Smooth muscle cell (in vitro differentiated cells): ENCODE measurements around the gene OTUB1. TPM values are rescaled to one million over a fixed set of nuclear protein-coding genes. Genes with fewer than 3 reads are reported as not detected.

Source experiments
- DNase-seq: peaks from one replicate; lab custom pipeline; 2025; ENCODE audit not compliant: unreplicated experiment; lab: John Stamatoyannopoulos, UW
- H2AFZ ChIP-seq: fragments of 200-600 bp; sonication (generic); 2 replicates; pipeline ENCODE4 v1.6.0; 2016; ENCODE audit warnings: antibody characterized with exemption, low read depth, mild to moderate bottlenecking
- H3F3A ChIP-seq: fragments of 200-600 bp; sonication (generic); 2 replicates; pipeline ENCODE4 v1.6.0; 2017; ENCODE audit warnings: antibody characterized with exemption, low read depth
- H3K27ac ChIP-seq: fragments of 200-600 bp; sonication (generic); 2 replicates; pipeline ENCODE4 v1.5.1; 2016; ENCODE audit warnings: low read depth, mild to moderate bottlenecking
- H3K27me3 ChIP-seq: fragments of 200-600 bp; sonication (generic); 2 replicates; pipeline ENCODE4 v1.6.1; 2016; ENCODE audit warnings: low read depth, mild to moderate bottlenecking
- H3K36me3 ChIP-seq: fragments of 200-600 bp; sonication (generic); 2 replicates; pipeline ENCODE4 v1.5.1; 2016; ENCODE audit warnings: low read depth
- H3K4me1 ChIP-seq: fragments of 200-600 bp; sonication (generic); 2 replicates; pipeline ENCODE4 v1.5.1; 2016; ENCODE audit warnings: low read depth
- H3K4me2 ChIP-seq: fragments of 200-600 bp; sonication (generic); 2 replicates; pipeline ENCODE4 v1.6.0; 2016; ENCODE audit warnings: mild to moderate bottlenecking
- H3K4me3 ChIP-seq: fragments of 200-600 bp; sonication (generic); 2 replicates; pipeline ENCODE4 v1.5.1; 2016; ENCODE audit warnings: mild to moderate bottlenecking
- H3K79me2 ChIP-seq: fragments of 200-600 bp; sonication (generic); 2 replicates; pipeline ENCODE4 v1.6.0; 2016; ENCODE audit warnings: low read depth, mild to moderate bottlenecking
- H3K9ac ChIP-seq: fragments of 200-600 bp; sonication (generic); 2 replicates; pipeline ENCODE4 v1.6.0; 2016; ENCODE audit warnings: low read depth
- H3K9me3 ChIP-seq: fragments of 200-600 bp; sonication (generic); replicated peaks from 2 replicates; pipeline ENCODE4 v1.5.1; 2016; ENCODE audit warnings: low read depth
- H4K20me1 ChIP-seq: fragments of 200-600 bp; sonication (generic); 2 replicates; pipeline ENCODE4 v1.6.0; 2016; ENCODE audit warnings: low read depth
- CTCF ChIP-seq: fragments of 200-600 bp; sonication (generic); IDR thresholded peaks from 2 replicates; pipeline ENCODE4 v1.5.1; 2017; ENCODE audit warnings: borderline replicate concordance, mild to moderate bottlenecking, antibody characterized with exemption; ENCODE audit not compliant: insufficient read depth, poor library complexity, severe bottlenecking
- WGBS: methylation state at CpG from one replicate; pipeline ENCODE4 v1.1.7; 2016; ENCODE audit warnings: low lambda C conversion rate; 5-methylcytosine and 5-hydroxymethylcytosine counted together
- polyA plus RNA-seq: library from polyadenylated mRNA; unstranded; fragments of >200 nt; fragmentation: Nextera tagmentation; extraction: Ambion mirVana; gene quantifications from 2 replicates; pipeline ENCODE4 v1.2.1, GENCODE V29; 2016
- total RNA-seq: library from RNA; depleted of rRNA; stranded (reverse); fragments of >200 nt; gene quantifications from 2 replicates; pipeline ENCODE4 v1.2.3, GENCODE V29; 2014

Gene OTUB1
- total and polyA plus RNA-seq, 2 experiments from 2014 or later: 71.5 to 164 TPM

DNA sequence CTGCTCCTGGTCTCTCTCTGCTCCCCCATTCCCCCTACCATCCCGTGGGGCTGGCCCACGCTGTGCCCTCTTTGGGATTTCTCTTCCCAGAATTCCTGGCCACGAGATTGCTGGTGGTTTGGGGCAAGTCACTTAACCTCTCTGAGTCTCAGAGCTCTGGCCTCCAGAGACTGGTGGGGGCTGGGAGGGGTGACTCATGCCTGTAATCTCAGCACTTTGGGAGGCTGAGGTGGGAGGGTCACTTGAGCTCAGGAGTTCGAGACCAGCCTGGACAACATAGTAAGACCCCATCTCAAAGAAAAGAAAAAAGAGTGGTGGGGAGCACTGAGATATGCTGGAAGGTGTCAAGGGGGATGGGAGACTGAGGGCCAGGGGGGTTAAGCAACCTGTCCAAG lies 18.3 kb downstream of the OTUB1 start:
- DNase-seq: no peak
- Histone ChIP-seq H3F3A (no peaks in the 10 kb centered on the region), H2AFZ (no peak overlapping the region), H3K4me3 (no peak overlapping the region), H4K20me1 (peaks cover 31% of the 10 kb centered on the region), H3K27me3 (peaks cover 5% of the 10 kb centered on the region), H3K4me2 (no peak overlapping the region), H3K4me1 (peaks cover 21% of the 10 kb centered on the region), H3K36me3 (no peaks in the 10 kb centered on the region), H3K9ac (no peak overlapping the region), H3K9me3 (no peaks in the 10 kb centered on the region), H3K79me2 (no peaks in the 10 kb centered on the region), H3K27ac (no peak overlapping the region)
- whole genome bisulfite sequencing: 78% methylated on average over 4 of the region's 4 CpGs
- TF ChIP-seq CTCF: no peak

DNA sequence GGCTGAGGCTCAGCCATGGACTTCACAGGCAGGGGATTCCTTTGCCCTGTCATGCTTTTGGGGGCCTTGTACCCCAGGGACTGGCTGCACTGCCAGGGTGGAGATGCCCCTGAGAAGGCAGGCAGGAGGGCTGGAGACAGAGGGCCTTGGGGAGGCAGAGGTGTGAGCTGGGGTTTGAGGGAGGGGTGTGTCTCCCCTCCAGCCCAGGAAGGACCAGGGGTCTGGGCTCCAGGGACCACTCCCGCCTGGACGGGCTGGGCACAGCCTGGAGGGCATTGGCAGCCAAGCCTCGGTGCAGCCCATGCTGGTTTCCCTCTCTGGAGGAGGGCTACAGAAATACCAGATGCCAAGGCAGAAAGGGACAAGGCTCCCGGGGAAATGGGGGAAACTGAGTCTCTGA lies 19.5 kb downstream of the OTUB1 start:
- Histone ChIP-seq H3K4me1 (peaks cover 15% of the 10 kb centered on the region), H2AFZ (no peak overlapping the region), H3K27me3 (peaks cover 5% of the 10 kb centered on the region), H3K79me2 (no peaks in the 10 kb centered on the region), H3K4me2 (no peak overlapping the region), H3K36me3 (no peaks in the 10 kb centered on the region), H3K9ac (no peak overlapping the region), H3K9me3 (no peaks in the 10 kb centered on the region), H3F3A (no peaks in the 10 kb centered on the region), H3K4me3 (no peak overlapping the region), H4K20me1 (peaks cover 24% of the 10 kb centered on the region), H3K27ac (no peak overlapping the region)
- 80% methylated on average over 4 of the region's 4 CpGs for WGBS
- TF ChIP-seq CTCF: no peak
- no peak for DNase-seq

DNA sequence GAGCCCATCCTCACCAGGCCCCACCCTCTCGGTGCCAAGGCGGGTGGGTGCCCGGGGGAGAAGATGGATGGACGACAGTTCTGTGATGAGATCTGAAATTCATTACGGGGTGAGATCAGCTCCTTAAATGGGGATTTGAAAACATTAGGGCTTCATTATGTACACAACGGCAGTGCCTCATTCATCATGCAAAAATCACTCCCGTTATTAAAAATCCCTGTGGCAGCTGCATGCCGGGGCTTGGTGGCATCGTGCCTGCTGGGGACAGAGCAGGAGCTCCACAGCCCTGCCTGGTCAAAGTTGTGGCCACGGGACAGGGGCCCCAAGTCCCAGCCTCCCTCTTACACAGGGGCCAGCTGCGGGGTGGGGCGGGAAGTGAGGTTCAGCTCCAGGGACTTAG lies 20.2 kb downstream of the OTUB1 start:
- H3K4me3 ChIP-seq: no peak overlapping the region
- no peak overlapping the region for H3K27ac ChIP-seq
- no peak for DNase-seq
- H3K9me3 ChIP-seq: no peaks in the 10 kb centered on the region
- peaks cover 24% of the 10 kb centered on the region for H4K20me1 ChIP-seq
- WGBS: 86% methylated on average over 12 of the region's 12 CpGs
- H3K4me2 ChIP-seq: no peak overlapping the region
- no peak overlapping the region for H2AFZ ChIP-seq
- H3K36me3 ChIP-seq: no peaks in the 10 kb centered on the region
- H3K4me1 ChIP-seq: peaks cover 15% of the 10 kb centered on the region
- no peaks in the 10 kb centered on the region for H3K79me2 ChIP-seq
- TF ChIP-seq CTCF: no peak
- no peak overlapping the region for H3K9ac ChIP-seq
- H3K27me3 ChIP-seq: peaks cover 5% of the 10 kb centered on the region
- no peaks in the 10 kb centered on the region for H3F3A ChIP-seq

GRCh38 chr11:64007160-64007628 lies 21.0 kb downstream of the OTUB1 start:
- peak overlapping the region; percentile 42 for H3K4me3 ChIP-seq
- 5% methylated on average over 27 of the region's 27 CpGs for WGBS
- H3K9ac ChIP-seq: no peak overlapping the region

More at GRCh38 chr11:64007160-64007628, 21.0 kb downstream of the OTUB1 start:
- no peak for TF ChIP-seq CTCF
- Histone ChIP-seq H3K27me3 (peaks cover 5% of the 10 kb centered on the region), H3K4me1 (peaks cover 15% of the 10 kb centered on the region), H3K4me2 (peak overlapping the region; percentile 84), H4K20me1 (peaks cover 24% of the 10 kb centered on the region), H3K79me2 (no peaks in the 10 kb centered on the region), H3K36me3 (no peaks in the 10 kb centered on the region), H3K9me3 (no peaks in the 10 kb centered on the region), H2AFZ (no peak overlapping the region), H3K27ac (no peak overlapping the region), H3F3A (no peaks in the 10 kb centered on the region)
- DNase-seq: peak; percentile 18
